PC-3 (cell line): ENCODE data around the gene ITGA1.

Experiments used
- CTCF ChIP-seq: fragments of 300-600 bp; sonication (generic); conservative IDR thresholded peaks from 2 replicates; pipeline ENCODE4 v1.5.1; 2017; ENCODE audit warnings: antibody characterized with exemption, low read depth, mild to moderate bottlenecking, low read length
- EZH2 ChIP-seq: fragments of 300-600 bp; sonication (generic); IDR thresholded peaks from one replicate; pipeline ENCODE4 v1.6.1; 2017; ENCODE audit warnings: antibody characterized with exemption, mild to moderate bottlenecking, low read length; ENCODE audit not compliant: unreplicated experiment
- EZH2phosphoT487 ChIP-seq: fragments of 300-600 bp; sonication (generic); IDR thresholded peaks from 2 replicates; pipeline ENCODE4 v1.6.1; 2018; ENCODE audit warnings: mild to moderate bottlenecking, antibody characterized with exemption, low read length, borderline replicate concordance

GRCh38 chr5:52805615-52806014, 17.9 kb downstream of the ITGA1 start:
- no peak for TF ChIP-seq CTCF
- no peak for TF ChIP-seq EZH2phosphoT487
- TF ChIP-seq EZH2 = no peak
